Testis (tissue), 3 donors: Measurements from ENCODE around the gene BACH2. TPM values are rescaled to one million over a fixed set of nuclear protein-coding genes. Genes with fewer than 3 reads are reported as not detected.

Experiments
- DNase-seq: peaks from one replicate; pipeline ENCODE4 v3.0.0-alpha.2; 2019
- H3K27ac ChIP-seq, 2 donors: fragments of 200-600 bp; sonication (generic); one replicate each; pipeline ENCODE4 v1.5.1; 2019
- H3K27me3 ChIP-seq: fragments of 200-600 bp; sonication (generic); one replicate; pipeline ENCODE4 v1.5.1; 2019
- H3K36me3 ChIP-seq: fragments of 200-600 bp; sonication (generic); one replicate; pipeline ENCODE4 v1.5.1; 2017; ENCODE audit warnings: low read depth; ENCODE audit errors: missing control alignments
- H3K4me1 ChIP-seq: fragments of 200-600 bp; sonication (generic); one replicate; pipeline ENCODE4 v1.5.1; 2019
- H3K4me3 ChIP-seq, 2 donors: fragments of 200-600 bp; sonication (generic); one replicate each; pipeline ENCODE4 v1.5.1; 2017 to 2019
- H3K9me3 ChIP-seq: fragments of 200-600 bp; sonication (generic); one replicate; pipeline ENCODE4 v1.5.1; 2017
- POLR2A ChIP-seq: fragments of 450-650 bp; IDR thresholded peaks from one replicate; pipeline ENCODE4 v1.6.1; 2017; ENCODE audit warnings: antibody characterized with exemption, mild to moderate bottlenecking, moderate library complexity
- WGBS, 2 donors: methylation state at CpG; one replicate each; pipeline ENCODE4 v1.1.5; 2018; 5-methylcytosine and 5-hydroxymethylcytosine counted together
- intact Hi-C: fragments of 100-400 bp; cut with DNase I; formaldehyde crosslinking; loops from one replicate; pipeline ENCODE4 v1.15.1; 2023; ENCODE audit warnings: low total_unique reads
- polyA plus RNA-seq: library from polyadenylated mRNA; stranded (reverse); fragments of 350-450 nt; fragmentation: Illumina TruSeq; extraction: RNeasy Lipid Tissue Mini Kit (QIAGEN cat#74804); gene quantifications from one replicate; pipeline ENCODE4 v1.2.3, GENCODE V29; 2014; ENCODE audit warnings: low read depth, low replicate concordance; ENCODE audit not compliant: insufficient read depth
- total RNA-seq, 2 donors: library from RNA; depleted of rRNA; stranded (reverse); fragments of >200 nt; gene quantifications; one replicate each; pipeline ENCODE4 v1.2.3, GENCODE V29; 2016
- TF ChIP-seq, protein P1 (sequence below), 3 experiments: fragments of 450-650 bp in 2 of 3; fragments of 200-600 bp in 1 of 3; sonication (generic) in 1 of 3; IDR thresholded peaks; one replicate each; pipeline ENCODE4 v1.5.1; 2016 to 2019; ENCODE audit warnings: antibody characterized with exemption in 3 of 3, mild to moderate bottlenecking in 2 of 3, moderate library complexity in 1 of 3

The BACH2 gene
- total and polyA plus RNA-seq, 3 donors from 2014 or later = 5.0 to 8.3 (median 6.5) TPM

DNA sequence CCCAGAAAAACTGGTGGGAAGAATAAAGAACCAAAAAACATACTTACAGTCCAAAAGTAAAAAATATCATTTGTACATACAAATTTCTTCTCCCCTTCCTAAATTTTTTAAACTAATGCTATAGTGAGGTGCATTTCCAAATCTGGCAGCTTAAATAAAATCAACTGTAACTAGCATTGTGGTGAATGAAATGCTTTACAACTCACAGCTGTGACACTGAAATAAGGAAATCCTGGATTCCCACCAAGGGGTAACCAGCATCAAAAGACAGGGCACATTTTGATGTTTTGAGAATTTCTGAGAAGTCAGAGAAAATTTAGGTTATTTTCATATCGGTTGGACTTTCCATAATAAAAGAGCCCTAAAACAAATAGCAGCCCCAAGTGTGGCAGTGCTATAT lies 27.3 kb downstream of the BACH2 start:
- no peaks in the 10 kb centered on the region for H3K9me3 ChIP-seq
- 96 to 100% methylated on average over 1 of the region's 1 CpG for WGBS, 2 donors
- TF ChIP-seq, protein P1, sequence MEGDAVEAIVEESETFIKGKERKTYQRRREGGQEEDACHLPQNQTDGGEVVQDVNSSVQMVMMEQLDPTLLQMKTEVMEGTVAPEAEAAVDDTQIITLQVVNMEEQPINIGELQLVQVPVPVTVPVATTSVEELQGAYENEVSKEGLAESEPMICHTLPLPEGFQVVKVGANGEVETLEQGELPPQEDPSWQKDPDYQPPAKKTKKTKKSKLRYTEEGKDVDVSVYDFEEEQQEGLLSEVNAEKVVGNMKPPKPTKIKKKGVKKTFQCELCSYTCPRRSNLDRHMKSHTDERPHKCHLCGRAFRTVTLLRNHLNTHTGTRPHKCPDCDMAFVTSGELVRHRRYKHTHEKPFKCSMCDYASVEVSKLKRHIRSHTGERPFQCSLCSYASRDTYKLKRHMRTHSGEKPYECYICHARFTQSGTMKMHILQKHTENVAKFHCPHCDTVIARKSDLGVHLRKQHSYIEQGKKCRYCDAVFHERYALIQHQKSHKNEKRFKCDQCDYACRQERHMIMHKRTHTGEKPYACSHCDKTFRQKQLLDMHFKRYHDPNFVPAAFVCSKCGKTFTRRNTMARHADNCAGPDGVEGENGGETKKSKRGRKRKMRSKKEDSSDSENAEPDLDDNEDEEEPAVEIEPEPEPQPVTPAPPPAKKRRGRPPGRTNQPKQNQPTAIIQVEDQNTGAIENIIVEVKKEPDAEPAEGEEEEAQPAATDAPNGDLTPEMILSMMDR (IDR thresholded peaks at IDR 0.05) = no peak
- no peak for TF ChIP-seq POLR2A
- no peaks in the 10 kb centered on the region for H3K36me3 ChIP-seq
- H3K4me1 ChIP-seq = no peaks in the 10 kb centered on the region
- no peak for DNase-seq
- no peak overlapping the region for H3K4me3 ChIP-seq
- intact Hi-C loops = no loop called here
- H3K27ac ChIP-seq = no peak overlapping the region
- no peaks in the 10 kb centered on the region for H3K27me3 ChIP-seq

DNA sequence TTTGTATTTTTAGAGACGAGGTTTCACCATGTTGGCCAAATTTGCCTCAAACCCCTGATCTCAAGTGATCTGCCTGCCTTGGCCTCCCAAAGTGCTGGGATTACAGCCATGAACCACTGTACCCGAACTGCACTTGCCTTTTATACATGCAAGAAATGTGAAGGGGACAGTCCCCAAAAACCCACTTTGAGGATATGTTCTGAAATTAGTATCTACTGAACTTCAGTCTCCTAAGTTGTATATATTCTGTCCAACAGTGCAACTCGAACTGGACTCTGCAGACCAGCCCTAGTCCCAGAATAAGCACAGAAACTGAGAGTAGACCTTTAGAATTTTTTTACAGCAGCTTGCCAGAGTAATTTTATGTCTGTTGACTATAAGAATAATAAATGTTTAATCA lies 28.5 kb downstream of the BACH2 start:
- Histone ChIP-seq H3K36me3 (no peaks in the 10 kb centered on the region), H3K4me1 (no peaks in the 10 kb centered on the region), H3K27me3 (no peaks in the 10 kb centered on the region), H3K4me3 (no peak overlapping the region), H3K27ac (no peak overlapping the region), H3K9me3 (no peaks in the 10 kb centered on the region)
- intact Hi-C loops = no loop called here
- 89 to 95% methylated on average over 3 of the region's 3 CpGs for WGBS, 2 donors
- TF ChIP-seq POLR2A = no peak
- TF ChIP-seq, protein P1 (IDR thresholded peaks at IDR 0.05) = no peak
- DNase-seq = no peak

DNA sequence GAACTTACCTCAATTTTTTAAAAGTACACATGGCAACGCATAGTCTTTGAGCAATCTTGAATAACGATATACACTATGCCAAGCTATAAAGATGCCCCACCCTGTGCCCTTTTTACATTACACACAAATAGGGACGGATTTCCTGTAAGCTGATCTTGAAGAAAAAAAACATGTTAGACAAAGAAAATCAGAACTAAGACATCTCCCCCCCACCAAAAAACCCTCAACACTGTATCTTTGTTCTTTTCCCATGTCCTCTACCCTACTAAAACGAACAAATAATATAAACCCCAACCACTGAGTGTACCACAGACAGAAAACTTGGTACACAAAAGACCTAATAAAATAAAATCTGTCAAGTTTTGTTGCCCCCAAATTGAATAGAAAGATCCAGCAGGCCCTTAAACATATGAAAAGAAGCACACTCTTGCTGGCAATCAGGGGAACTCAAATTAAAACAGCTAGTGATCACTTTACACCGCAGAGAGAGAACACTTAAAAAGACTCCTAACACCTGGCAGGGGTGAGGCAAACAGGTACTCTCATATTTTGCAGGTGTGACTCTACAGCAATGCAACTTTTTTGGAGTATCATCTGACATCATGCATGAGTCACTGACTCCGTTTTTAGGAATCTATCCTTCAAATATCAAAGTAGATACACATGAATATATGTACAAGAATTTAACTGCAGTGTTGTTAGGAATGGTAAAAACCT lies 29.6 kb downstream of the BACH2 start:
- WGBS, 2 donors = 86 to 94% methylated on average over 6 of the region's 6 CpGs
- intact Hi-C loops = no loop called here

DNA sequence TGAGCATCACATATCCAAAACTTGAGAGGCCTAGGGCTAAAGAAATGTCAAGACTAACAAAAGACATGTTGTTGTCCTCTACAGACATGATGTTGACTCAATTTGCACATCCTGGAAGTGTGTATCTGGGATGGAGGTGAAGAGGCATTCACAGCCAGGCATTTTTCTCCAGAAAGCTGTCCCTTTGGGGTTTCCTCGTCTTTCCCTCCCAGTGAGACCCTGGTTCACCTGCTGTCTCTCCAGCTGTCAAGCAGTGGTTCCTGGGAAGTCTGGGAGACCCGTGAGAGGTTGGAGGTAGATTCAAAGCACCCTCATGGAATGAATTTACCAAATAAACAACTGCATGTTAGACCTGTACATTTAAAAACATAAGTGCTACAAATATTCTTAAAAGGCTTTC lies 32.1 kb downstream of the BACH2 start:
- Histone ChIP-seq H3K27me3 (no peaks in the 10 kb centered on the region), H3K36me3 (no peaks in the 10 kb centered on the region), H3K9me3 (no peaks in the 10 kb centered on the region), H3K27ac (no peak overlapping the region), H3K4me1 (no peaks in the 10 kb centered on the region), H3K4me3 (no peak overlapping the region)
- intact Hi-C loops = no loop called here
- 91 to 94% methylated on average over 2 of the region's 2 CpGs for WGBS, 2 donors
- DNase-seq = no peak
- TF ChIP-seq, protein P1 (IDR thresholded peaks at IDR 0.05) = no peak

More for the DNA sequence above, 29.6 kb downstream of the BACH2 start:
- Histone ChIP-seq H3K9me3 (no peaks in the 10 kb centered on the region), H3K27me3 (no peaks in the 10 kb centered on the region), H3K4me3 (no peak overlapping the region), H3K27ac (no peak overlapping the region), H3K4me1 (no peaks in the 10 kb centered on the region), H3K36me3 (no peaks in the 10 kb centered on the region)
- DNase-seq = no peak
- TF ChIP-seq POLR2A = no peak
- TF ChIP-seq, protein P1 (IDR thresholded peaks at IDR 0.05) = no peak

DNA sequence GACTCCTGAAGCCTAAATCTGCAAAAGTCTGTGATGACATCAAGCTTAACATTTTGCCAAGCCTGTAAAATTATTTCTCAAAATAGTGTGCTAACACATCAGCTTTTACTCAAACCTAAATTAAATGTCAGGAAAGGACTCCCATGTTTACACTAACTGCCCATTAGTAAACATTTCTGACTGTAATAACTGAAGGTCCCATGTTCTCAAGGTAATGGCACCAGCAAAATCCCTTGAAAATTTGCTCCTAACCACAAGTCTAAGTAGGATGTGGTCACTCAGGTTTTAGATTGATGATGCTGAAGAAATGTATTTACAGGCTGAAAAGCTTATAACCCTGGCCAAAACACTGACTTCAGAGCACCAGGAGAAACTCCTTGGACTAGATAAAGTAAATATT lies 33.0 kb downstream of the BACH2 start:
- H3K9me3 ChIP-seq = no peaks in the 10 kb centered on the region
- H3K27me3 ChIP-seq = no peaks in the 10 kb centered on the region
- DNase-seq = no peak
- intact Hi-C loops = no loop called here
- H3K4me1 ChIP-seq = no peaks in the 10 kb centered on the region
- H3K4me3 ChIP-seq = no peak overlapping the region
- no peaks in the 10 kb centered on the region for H3K36me3 ChIP-seq
- TF ChIP-seq, protein P1 (IDR thresholded peaks at IDR 0.05) = no peak
- no peak for TF ChIP-seq POLR2A
- no peak overlapping the region for H3K27ac ChIP-seq
